IPS-15b (cell line): ENCODE measurements around the gene PLXDC1.
"Not testable (repeated sequence)": the region's sequence is repeated elsewhere in the genome, so short reads cannot be mapped to it uniquely, and the experiment has no call there.

Experiments used
- H3K27me3 ChIP-seq: one replicate; pipeline ENCODE4 v1.6.1; 2013; ENCODE audit warnings: low read length; ENCODE audit not compliant: control insufficient read depth, insufficient read depth
- H3K36me3 ChIP-seq: one replicate; pipeline ENCODE4 v1.6.1; 2013; ENCODE audit warnings: low read length; ENCODE audit not compliant: control insufficient read depth, insufficient read depth
- H3K4me1 ChIP-seq: one replicate; pipeline ENCODE4 v1.6.1; 2013; ENCODE audit warnings: mild to moderate bottlenecking, low read length; ENCODE audit not compliant: control insufficient read depth, insufficient read depth
- H3K4me3 ChIP-seq: one replicate; pipeline ENCODE4 v1.5.1; 2013; ENCODE audit warnings: low read depth, low read length
- H3K9ac ChIP-seq: one replicate; pipeline ENCODE4 v1.6.1; 2013; ENCODE audit warnings: low read depth, mild to moderate bottlenecking, low read length
- H3K9me3 ChIP-seq: one replicate; pipeline ENCODE4 v1.6.1; 2013; ENCODE audit warnings: mild to moderate bottlenecking, low read length; ENCODE audit not compliant: control insufficient read depth, insufficient read depth

PLXDC1 gene

GRCh38 chr17:39035578-39035977 lies 115.9 kb downstream of the PLXDC1 start:
- H3K4me1 ChIP-seq, H3K4me3 ChIP-seq, H3K9me3 ChIP-seq, H3K27me3 ChIP-seq, H3K9ac ChIP-seq, H3K36me3 ChIP-seq: not testable (repeated sequence)

- H3K9ac ChIP-seq, result no peak overlapping the region
Observed at GRCh38 chr17:39028690-39029089, 122.7 kb downstream of the PLXDC1 start.

GRCh38 chr17:39027455-39028035 lies 123.9 kb downstream of the PLXDC1 start:
- no peaks in the 10 kb centered on the region for H3K36me3 ChIP-seq
- H3K4me1 ChIP-seq, result no peaks in the 10 kb centered on the region
- no peaks in the 10 kb centered on the region for H3K9me3 ChIP-seq
- H3K27me3 ChIP-seq, result peaks cover 13% of the 10 kb centered on the region
- no peak overlapping the region for H3K9ac ChIP-seq
- H3K4me3 ChIP-seq, result peak overlapping the region; percentile 55

More at GRCh38 chr17:39028690-39029089, 122.7 kb downstream of the PLXDC1 start:
- Histone ChIP-seq H3K4me1 (no peaks in the 10 kb centered on the region), H3K9me3 (no peaks in the 10 kb centered on the region), H3K4me3 (no peak overlapping the region), H3K36me3 (no peaks in the 10 kb centered on the region), H3K27me3 (peaks cover 13% of the 10 kb centered on the region)

- Histone ChIP-seq H3K4me1 (no peaks in the 10 kb centered on the region), H3K4me3 (peak overlapping the region; percentile 55), H3K9me3 (no peaks in the 10 kb centered on the region), H3K9ac (no peak overlapping the region), H3K36me3 (no peaks in the 10 kb centered on the region), H3K27me3 (peaks cover 13% of the 10 kb centered on the region)
Observed at GRCh38 chr17:39026980-39027451, 124.4 kb downstream of the PLXDC1 start.

GRCh38 chr17:39026346-39026745 lies 125.1 kb downstream of the PLXDC1 start:
- H3K4me3 ChIP-seq, H3K9me3 ChIP-seq, H3K9ac ChIP-seq, H3K4me1 ChIP-seq, H3K36me3 ChIP-seq: not testable (repeated sequence)
- H3K27me3 ChIP-seq, result peaks cover 13% of the 10 kb centered on the region

GRCh38 chr17:39022924-39023323 lies 128.5 kb downstream of the PLXDC1 start:
- H3K36me3 ChIP-seq, result no peaks in the 10 kb centered on the region

GRCh38 chr17:39020037-39020436 lies 131.4 kb downstream of the PLXDC1 start:
- not testable (repeated sequence) for H3K4me1 ChIP-seq, H3K9me3 ChIP-seq, H3K27me3 ChIP-seq, H3K36me3 ChIP-seq, H3K9ac ChIP-seq, H3K4me3 ChIP-seq

More at GRCh38 chr17:39022924-39023323, 128.5 kb downstream of the PLXDC1 start:
- no peaks in the 10 kb centered on the region for H3K9me3 ChIP-seq
- no peak overlapping the region for H3K4me3 ChIP-seq
- H3K27me3 ChIP-seq, result peaks cover 9% of the 10 kb centered on the region
- no peaks in the 10 kb centered on the region for H3K4me1 ChIP-seq
- no peak overlapping the region for H3K9ac ChIP-seq

GRCh38 chr17:39018267-39019134 lies 132.9 kb downstream of the PLXDC1 start:
- Histone ChIP-seq H3K36me3 (no peaks in the 10 kb centered on the region), H3K4me1 (no peaks in the 10 kb centered on the region), H3K9me3 (no peaks in the 10 kb centered on the region), H3K9ac (no peak overlapping the region), H3K4me3 (no peak overlapping the region), H3K27me3 (no peaks in the 10 kb centered on the region)

- no peaks in the 10 kb centered on the region for H3K27me3 ChIP-seq
- no peaks in the 10 kb centered on the region for H3K36me3 ChIP-seq
- H3K9me3 ChIP-seq, result no peaks in the 10 kb centered on the region
- no peak overlapping the region for H3K4me3 ChIP-seq
- no peak overlapping the region for H3K9ac ChIP-seq
- peaks cover 3% of the 10 kb centered on the region for H3K4me1 ChIP-seq
Observed at GRCh38 chr17:39016193-39017153, 135.0 kb downstream of the PLXDC1 start.

GRCh38 chr17:39015546-39015935 lies 135.9 kb downstream of the PLXDC1 start:
- H3K27me3 ChIP-seq, result no peaks in the 10 kb centered on the region
- no peaks in the 10 kb centered on the region for H3K36me3 ChIP-seq
- no peak overlapping the region for H3K9ac ChIP-seq
- no peak overlapping the region for H3K4me3 ChIP-seq
- peaks cover 3% of the 10 kb centered on the region for H3K4me1 ChIP-seq
- no peaks in the 10 kb centered on the region for H3K9me3 ChIP-seq

GRCh38 chr17:39014795-39015545 lies 136.5 kb downstream of the PLXDC1 start:
- Histone ChIP-seq H3K36me3 (no peaks in the 10 kb centered on the region), H3K9ac (no peak overlapping the region), H3K4me3 (no peak overlapping the region), H3K27me3 (no peaks in the 10 kb centered on the region), H3K4me1 (peaks cover 3% of the 10 kb centered on the region), H3K9me3 (no peaks in the 10 kb centered on the region)
